SH-SY5Y (cell line): ENCODE measurements around the gene B3GAT1.

Experiments
- GATA2 ChIP-seq: IDR thresholded peaks from 2 replicates; pipeline ENCODE4 v1.6.1; 2011; ENCODE audit warnings: mild to moderate bottlenecking, low read depth, low read length
- GATA3 ChIP-seq: IDR thresholded peaks from 2 replicates; pipeline ENCODE4 v1.6.1; 2011; ENCODE audit warnings: low read depth, mild to moderate bottlenecking, low read length, moderate library complexity

DNA sequence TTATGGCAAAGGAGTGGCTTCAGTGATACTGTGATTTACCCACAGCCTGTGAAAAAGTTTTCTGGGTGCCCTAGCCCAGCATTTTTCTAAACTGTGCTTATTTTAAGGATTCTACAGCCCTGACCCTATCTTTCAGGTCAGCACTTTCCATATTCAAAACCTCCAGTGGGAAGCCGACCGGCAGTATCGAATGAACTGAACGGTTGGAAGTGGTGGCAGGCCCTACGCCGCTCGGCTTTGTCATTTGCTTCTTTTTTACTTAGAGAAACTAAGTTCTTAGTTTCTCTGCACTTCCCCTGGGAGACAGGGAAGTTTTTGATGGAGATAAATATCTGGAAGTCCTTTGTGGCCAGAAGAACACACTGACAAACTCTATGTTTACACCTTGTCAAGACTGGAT, 79.3 kb downstream of the B3GAT1 start:
- TF ChIP-seq GATA3 (no peak), GATA2 (no peak)
